B cell (primary cell): ENCODE measurements around the gene GIMD1. TPM values are rescaled to one million over a fixed set of nuclear protein-coding genes. Genes with fewer than 3 reads are reported as not detected.
A peak's percentile ranks its signal among the peaks of the same experiment; 100 is the strongest.

Experiments
- ATAC-seq: fragments of 200-7000 bp; cut with Tn5 transposase; one replicate; pipeline ENCODE4 v1.10.0; 2021; ENCODE audit warnings: low read depth, mild to moderate bottlenecking, moderate number of reproducible peaks, moderate library complexity
- CTCF ChIA-PET: fragments of 350-600 bp; sonication (Branson Sonifier 250); formaldehyde crosslinking; loops from one replicate; lab custom pipeline; 2021; ENCODE audit warnings: antibody characterized with exemption, inconsistent platforms; lab: Charles Lee
- POLR2A ChIA-PET: fragments of 350-600 bp; sonication (Branson Sonifier 250); formaldehyde crosslinking; loops from one replicate; lab custom pipeline; 2021; ENCODE audit warnings: antibody characterized with exemption; lab: Charles Lee
- DNase-seq: peaks from one replicate; pipeline ENCODE4 v3.0.0; 2013
- H2AFZ ChIP-seq: 2 replicates; pipeline ENCODE4 v1.6.1; 2012; ENCODE audit warnings: mild to moderate bottlenecking, low read depth, low read length; ENCODE audit not compliant: insufficient read depth, poor library complexity, severe bottlenecking
- H3K27ac ChIP-seq, 2 donors: 1 replicate in 1 of 2; 2 replicates in 1 of 2; pipeline ENCODE4 v1.5.1; 2012 to 2013; ENCODE audit warnings: low read length in 2 of 2, mild to moderate bottlenecking in 2 of 2, moderate library complexity in 1 of 2
- H3K27me3 ChIP-seq, 4 experiments: fragments of 200-600 bp in 1 of 4; sonication (generic) in 1 of 4; replicated peaks in 1 of 4; 1 replicate in 2 of 4; 2 replicates in 2 of 4; pipeline versions ENCODE4 v1.6.1 to v1.7.0; 2013 to 2016; ENCODE audit warnings: low read length in 3 of 4, mild to moderate bottlenecking in 2 of 4, mixed read lengths in 1 of 4, moderate library complexity in 1 of 4; ENCODE audit not compliant: insufficient read depth in 4 of 4, control insufficient read depth in 3 of 4; ENCODE audit errors: control extremely low read depth in 1 of 4
- H3K36me3 ChIP-seq, 2 experiments: replicated peaks in 1 of 2; 1 replicate in 1 of 2; 2 replicates in 1 of 2; pipeline versions ENCODE4 v1.6.1 to v1.7.1; 2013; ENCODE audit warnings: low read length in 1 of 2; ENCODE audit not compliant: insufficient read depth in 2 of 2, control insufficient read depth in 1 of 2; ENCODE audit errors: control extremely low read depth in 1 of 2, extremely low read depth in 1 of 2
- H3K4me1 ChIP-seq, 2 donors: fragments of 200-600 bp in 1 of 2; sonication (generic) in 1 of 2; 1 replicate in 1 of 2; 2 replicates in 1 of 2; pipeline versions ENCODE4 v1.5.1 to v1.6.1; 2013 to 2017; ENCODE audit warnings: low read length in 2 of 2; ENCODE audit not compliant: control insufficient read depth in 2 of 2, insufficient read depth in 2 of 2
- H3K4me2 ChIP-seq: replicated peaks from 2 replicates; pipeline ENCODE3; 2012; ENCODE audit warnings: mild to moderate bottlenecking, low read depth, low read length; ENCODE audit not compliant: poor library complexity, severe bottlenecking
- H3K4me3 ChIP-seq, 5 experiments: fragments of 200-600 bp in 1 of 5; sonication (generic) in 1 of 5; 1 replicate in 3 of 5; 2 replicates in 2 of 5; pipeline versions ENCODE4 v1.5.1 to v1.7.0; 2011 to 2016; ENCODE audit warnings: low read length in 4 of 5, mild to moderate bottlenecking in 4 of 5, low read depth in 2 of 5, control low read depth in 1 of 5, moderate library complexity in 1 of 5; ENCODE audit not compliant: insufficient read depth in 1 of 5; ENCODE audit errors: control extremely low read depth in 1 of 5, extremely low read depth in 1 of 5
- H3K79me2 ChIP-seq: fragments of 200-600 bp; sonication (generic); one replicate; pipeline ENCODE4 v1.6.0; 2016; ENCODE audit warnings: low read length; ENCODE audit not compliant: control insufficient read depth, insufficient read depth
- H3K9ac ChIP-seq: fragments of 200-600 bp; sonication (generic); 2 replicates; pipeline ENCODE4 v1.6.1; 2017; ENCODE audit warnings: mild to moderate bottlenecking, low read length, moderate library complexity
- H3K9me3 ChIP-seq, 3 donors: one replicate each; pipeline versions ENCODE4 v1.6.1 to v1.7.1; 2013; ENCODE audit warnings: low read length in 2 of 3; ENCODE audit not compliant: control insufficient read depth in 2 of 3, insufficient read depth in 1 of 3; ENCODE audit errors: control extremely low read depth in 1 of 3
- H4K20me1 ChIP-seq: 2 replicates; pipeline ENCODE4 v1.6.0; 2012; ENCODE audit warnings: mild to moderate bottlenecking, low read length; ENCODE audit not compliant: insufficient read depth, control insufficient read depth, poor library complexity, severe bottlenecking
- H3K27ac Mint-ChIP-seq: one replicate; pipeline ENCODE4 v1.8.0; 2021; ENCODE audit warnings: mixed read lengths
- H3K27me3 Mint-ChIP-seq: one replicate; pipeline ENCODE4 v1.8.0; 2021; ENCODE audit warnings: mixed read lengths
- H3K4me1 Mint-ChIP-seq: one replicate; pipeline ENCODE4 v1.8.0; 2021; ENCODE audit warnings: mixed read lengths
- H3K4me3 Mint-ChIP-seq: one replicate; pipeline ENCODE4 v1.8.0; 2021; ENCODE audit warnings: mixed read lengths
- H3K9me3 Mint-ChIP-seq: one replicate; pipeline ENCODE4 v1.8.0; 2022; ENCODE audit warnings: mixed read lengths; ENCODE audit not compliant: insufficient read depth
- CTCF ChIP-seq: fragments of 200-600 bp; IDR thresholded peaks from one replicate; pipeline ENCODE4 v1.8.0; 2022; ENCODE audit warnings: antibody characterized with exemption, mild to moderate bottlenecking
- EZH2 ChIP-seq: IDR thresholded peaks from 2 replicates; pipeline ENCODE4 v1.6.1; 2012; ENCODE audit warnings: borderline replicate concordance, low read depth, mild to moderate bottlenecking, moderate library complexity, low read length; ENCODE audit not compliant: insufficient read depth, poor library complexity, severe bottlenecking
- WGBS: methylation state at CpG from one replicate; pipeline ENCODE4 v1.1.5; 2013; ENCODE audit warnings: missing lambda C conversion rate; ENCODE audit not compliant: insufficient coverage; 5-methylcytosine and 5-hydroxymethylcytosine counted together
- intact Hi-C: fragments of 100-400 bp; cut with micrococcal nuclease; formaldehyde crosslinking; loops from one replicate; pipeline ENCODE4 v1.10.0; 2022
- polyA plus RNA-seq: library from polyadenylated mRNA; depleted of rRNA; stranded (reverse); fragments of >200 nt; gene quantifications from 2 replicates; pipeline ENCODE4 v1.2.3, GENCODE V29; 2012
- total RNA-seq, 2 donors: library from RNA; stranded (reverse); fragments of 120-200 nt in 1 of 2; gene quantifications; 1 replicate in 1 of 2; 2 replicates in 1 of 2; pipeline versions ENCODE4 v1.2.3 to v1.2.4, GENCODE V29; 2013 to 2022

GIMD1 gene
- total and polyA plus RNA-seq, 2 donors (not counting 1 experiment from before 2014, with no cell fraction given) = not detected

DNA sequence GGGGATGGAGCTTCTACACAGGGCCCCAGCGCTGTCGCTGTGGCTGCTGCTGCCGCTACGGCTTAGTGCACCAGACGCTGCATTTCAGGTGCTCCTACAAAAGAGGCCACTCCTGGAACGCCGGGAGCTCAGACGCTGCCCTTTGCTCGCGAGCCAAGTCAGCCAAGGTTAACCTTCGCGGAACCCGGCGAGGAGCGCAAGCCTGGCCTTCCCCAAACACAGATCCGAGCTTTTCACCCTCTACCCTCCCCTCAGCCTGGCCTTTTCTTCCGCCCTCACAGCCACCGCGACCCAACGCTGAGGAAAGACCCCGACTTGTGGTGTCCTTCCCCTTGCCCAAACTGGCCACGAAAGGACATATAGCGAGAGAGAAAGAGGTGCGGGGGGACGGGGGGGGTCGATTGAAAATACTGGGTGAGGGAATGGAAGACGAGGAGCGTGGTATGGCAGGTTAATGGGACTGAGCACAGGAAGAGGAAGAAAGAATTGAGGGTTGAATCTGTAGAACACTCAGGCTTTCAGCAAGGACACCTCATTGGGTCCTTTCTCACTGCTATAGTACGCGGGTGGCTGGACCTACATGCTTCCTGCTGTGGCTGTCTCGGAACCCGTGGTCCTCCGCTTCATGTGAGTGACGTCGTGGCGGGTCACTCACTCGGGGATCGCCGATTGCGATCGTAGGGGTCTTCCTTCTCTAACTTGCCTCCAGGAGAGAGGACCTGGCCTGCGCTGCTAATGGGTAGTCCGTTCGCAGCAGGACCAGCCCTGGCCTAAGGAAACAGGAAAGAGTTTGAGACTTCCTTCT, 52.4 kb downstream of the GIMD1 start, which contains the start of the genes AIMP1 and TBCK:
Gene AIMP1 (plus strand): TSS at position 583 of the 805 bp plus-strand sequence. CDS start 8,460 bp downstream, outside the sequence.
Gene TBCK (minus strand): TSS at position 242 of the 805 bp plus-strand sequence. CDS start 7,249 bp downstream, outside the sequence.
- peak within 1 kb of the TSS; percentile 91 for H2AFZ ChIP-seq
- peak; percentile 97 for DNase-seq

More for the DNA sequence above, 52.4 kb downstream of the GIMD1 start, which contains the start of the genes AIMP1 and TBCK:
- Mint-ChIP-seq H3K9me3 (no peaks in the 10 kb centered on the region), H3K4me1 (peaks cover 24% of the 10 kb centered on the region), H3K27ac (peak within 1 kb of the TSS; percentile 82), H3K4me3 (no peak within 1 kb of the TSS), H3K27me3 (no peaks in the 10 kb centered on the region)
- Histone ChIP-seq H3K4me3 (peak within 1 kb of the TSS; percentile 77 to 98 (median 82)), H3K79me2 (peaks cover 86% of the 10 kb centered on the region), H3K4me1 (peaks cover 19 to 26% of the 10 kb centered on the region in 2 donors), H3K27me3 (no peaks in the 10 kb centered on the region), H3K36me3 (peaks cover 0 to 4% of the 10 kb centered on the region in 2 experiments), H3K9me3 (peaks cover 0 to 7% (median 0%) of the 10 kb centered on the region in 3 donors), H3K4me2 (peak within 1 kb of the TSS; percentile 82), H4K20me1 (no peaks in the 10 kb centered on the region), H3K27ac (peak within 1 kb of the TSS; percentile 95 to 98), H3K9ac (peak within 1 kb of the TSS; percentile 98)
- CTCF ChIA-PET = interaction anchor here (1.0 kb wide), 1 partner anchor 11 kb away, joined by 4 read pairs; no protein-coding TSS in a partner anchor
- WGBS = under 1% methylated on average over 42 of the region's 44 CpGs
- ATAC-seq = peak; percentile 90
- POLR2A ChIA-PET = interaction anchor here (0.7 kb wide), 1 partner anchor 112 kb away, joined by 3 read pairs; no protein-coding TSS in a partner anchor
- intact Hi-C loops = loop anchor here (1.0 to 10.0 kb wide), 5 partner anchors 608 to 1669 kb away; partner anchors contain the start of genes CYP2U1, GSTCD, HADH and INTS12
- TF ChIP-seq EZH2 = no peak
- TF ChIP-seq CTCF = no peak
